Panc1 (cell line): ENCODE results near the gene CENPB.

Experiments
- POLR2AphosphoS5 ChIP-seq: IDR thresholded peaks from 2 replicates; pipeline ENCODE4 v1.6.1; 2012; ENCODE audit warnings: mild to moderate bottlenecking, low read depth, low read length, moderate library complexity
- TF ChIP-seq, protein P1 (sequence below): fragments of 450-650 bp; IDR thresholded peaks from 2 replicates; pipeline ENCODE4 v1.5.1; 2017; ENCODE audit warnings: mild to moderate bottlenecking

DNA sequence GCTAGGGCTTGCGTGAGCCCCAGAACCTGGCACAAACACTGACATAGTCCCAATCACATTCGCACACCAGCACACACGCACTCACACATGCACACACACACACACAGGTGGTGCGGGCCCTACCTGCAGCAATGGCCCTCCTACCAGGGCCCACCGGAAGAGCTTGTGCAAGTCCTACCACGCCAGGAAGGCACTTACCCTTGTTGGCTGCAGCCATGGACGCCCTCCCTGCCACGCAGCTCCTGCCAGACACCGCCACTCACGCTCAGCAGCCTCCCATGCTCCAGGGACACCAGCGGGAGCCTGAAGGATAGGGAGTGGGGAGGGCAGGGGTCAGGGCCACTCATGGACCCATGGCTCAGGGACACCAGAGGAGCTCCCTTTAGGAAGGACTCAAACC, 26.7 kb downstream of the CENPB start:
- TF ChIP-seq, protein P1, sequence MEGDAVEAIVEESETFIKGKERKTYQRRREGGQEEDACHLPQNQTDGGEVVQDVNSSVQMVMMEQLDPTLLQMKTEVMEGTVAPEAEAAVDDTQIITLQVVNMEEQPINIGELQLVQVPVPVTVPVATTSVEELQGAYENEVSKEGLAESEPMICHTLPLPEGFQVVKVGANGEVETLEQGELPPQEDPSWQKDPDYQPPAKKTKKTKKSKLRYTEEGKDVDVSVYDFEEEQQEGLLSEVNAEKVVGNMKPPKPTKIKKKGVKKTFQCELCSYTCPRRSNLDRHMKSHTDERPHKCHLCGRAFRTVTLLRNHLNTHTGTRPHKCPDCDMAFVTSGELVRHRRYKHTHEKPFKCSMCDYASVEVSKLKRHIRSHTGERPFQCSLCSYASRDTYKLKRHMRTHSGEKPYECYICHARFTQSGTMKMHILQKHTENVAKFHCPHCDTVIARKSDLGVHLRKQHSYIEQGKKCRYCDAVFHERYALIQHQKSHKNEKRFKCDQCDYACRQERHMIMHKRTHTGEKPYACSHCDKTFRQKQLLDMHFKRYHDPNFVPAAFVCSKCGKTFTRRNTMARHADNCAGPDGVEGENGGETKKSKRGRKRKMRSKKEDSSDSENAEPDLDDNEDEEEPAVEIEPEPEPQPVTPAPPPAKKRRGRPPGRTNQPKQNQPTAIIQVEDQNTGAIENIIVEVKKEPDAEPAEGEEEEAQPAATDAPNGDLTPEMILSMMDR, result no peak
- TF ChIP-seq POLR2AphosphoS5, result no peak
